Natural killer cell (primary cell): Measurements from ENCODE around the gene RFX8. TPM values are rescaled to one million over a fixed set of nuclear protein-coding genes. Genes with fewer than 3 reads are reported as not detected.
A peak's percentile ranks its signal among the peaks of the same experiment; 100 is the strongest.

ENCODE experiments used
- ATAC-seq, 3 donors: fragments of 150-1000 bp in 2 of 3; fragments of 200-7000 bp in 1 of 3; cut with Tn5 transposase; 1 replicate in 1 of 3; 2 replicates in 2 of 3; pipeline ENCODE4 v1.10.0; 2021; ENCODE audit warnings: mild to moderate bottlenecking in 2 of 3, moderate library complexity in 2 of 3
- DNase-seq, 2 donors: peaks; one replicate each; pipeline versions ENCODE4 v3.0.0 to v3.0.0-alpha.2; 2013 to 2021; ENCODE audit warnings: mixed read lengths in 1 of 2
- H3K27ac ChIP-seq: one replicate; pipeline ENCODE4 v1.5.1; 2013; ENCODE audit warnings: mild to moderate bottlenecking, low read length
- H3K27me3 ChIP-seq: one replicate; pipeline ENCODE4 v1.6.1; 2013; ENCODE audit warnings: low read length; ENCODE audit not compliant: control insufficient read depth, insufficient read depth
- H3K36me3 ChIP-seq: one replicate; pipeline ENCODE4 v1.6.1; 2013; ENCODE audit warnings: low read length; ENCODE audit not compliant: control insufficient read depth, insufficient read depth
- H3K4me1 ChIP-seq: one replicate; pipeline ENCODE4 v1.6.1; 2013; ENCODE audit warnings: low read length; ENCODE audit not compliant: control insufficient read depth, insufficient read depth
- H3K4me3 ChIP-seq: one replicate; pipeline ENCODE4 v1.5.1; 2013; ENCODE audit warnings: low read length
- H3K9me3 ChIP-seq: one replicate; pipeline ENCODE4 v1.6.1; 2013; ENCODE audit warnings: low read length; ENCODE audit not compliant: control insufficient read depth, insufficient read depth
- H3K27ac Mint-ChIP-seq, 2 donors: one replicate each; pipeline ENCODE4 v1.8.0; 2022; ENCODE audit warnings: mild to moderate bottlenecking in 2 of 2, mixed read lengths in 2 of 2, moderate library complexity in 1 of 2
- H3K27me3 Mint-ChIP-seq, 2 donors: one replicate each; pipeline ENCODE4 v1.8.0; 2022; ENCODE audit warnings: low read depth in 2 of 2, mixed read lengths in 2 of 2
- H3K36me3 Mint-ChIP-seq: one replicate; pipeline ENCODE4 v1.8.0; 2022; ENCODE audit warnings: mixed read lengths
- H3K4me1 Mint-ChIP-seq, 2 donors: one replicate each; pipeline ENCODE4 v1.8.0; 2022; ENCODE audit warnings: mixed read lengths in 2 of 2
- H3K4me3 Mint-ChIP-seq: one replicate; pipeline ENCODE4 v1.8.0; 2022; ENCODE audit warnings: mild to moderate bottlenecking, moderate library complexity, mixed read lengths
- H3K9me3 Mint-ChIP-seq, 2 donors: one replicate each; pipeline ENCODE4 v1.8.0; 2022; ENCODE audit warnings: mixed read lengths in 2 of 2
- CTCF ChIP-seq: fragments of 200-600 bp; IDR thresholded peaks from one replicate; pipeline ENCODE4 v1.8.0; 2022; ENCODE audit warnings: antibody characterized with exemption
- WGBS: methylation state at CpG from one replicate; pipeline ENCODE4 v1.1.7; 2013; ENCODE audit warnings: missing lambda C conversion rate; ENCODE audit not compliant: insufficient coverage; 5-methylcytosine and 5-hydroxymethylcytosine counted together
- intact Hi-C: fragments of 100-400 bp; cut with micrococcal nuclease; formaldehyde crosslinking; loops from one replicate; pipeline ENCODE4 v1.14.2; 2022
- total RNA-seq, 4 donors: library from RNA; stranded (reverse); fragments of 120-200 nt in 1 of 4; gene quantifications; one replicate each; pipeline versions ENCODE4 v1.2.3 to v1.2.4, GENCODE V29; 2013 to 2022

The RFX8 gene
- total RNA-seq, 3 donors from 2014 or later (not counting 1 experiment from before 2014, with no cell fraction given), result 0.68 TPM; not detected in 2

- TF ChIP-seq CTCF, result no peak
- Mint-ChIP-seq H3K9me3 (no peaks in the 10 kb centered on the region), H3K4me3 (no peak overlapping the region), H3K27me3 (peaks cover 0 to 4% of the 10 kb centered on the region in 2 donors), H3K27ac (no peak overlapping the region), H3K36me3 (no peaks in the 10 kb centered on the region), H3K4me1 (no peaks in the 10 kb centered on the region)
- Histone ChIP-seq H3K27me3 (no peaks in the 10 kb centered on the region), H3K4me3 (no peak overlapping the region), H3K9me3 (no peaks in the 10 kb centered on the region), H3K4me1 (no peaks in the 10 kb centered on the region), H3K27ac (no peak overlapping the region), H3K36me3 (no peaks in the 10 kb centered on the region)
- DNase-seq (no peak), ATAC-seq (no peak)
- WGBS, result 82% methylated on average over 7 of the region's 7 CpGs
- intact Hi-C loops, result no loop called here
Measured at GRCh38 chr2:101426822-101427221, 48.1 kb downstream of the RFX8 start.

GRCh38 chr2:101420623-101421022, 54.3 kb downstream of the RFX8 start:
- Histone ChIP-seq H3K27me3 (no peaks in the 10 kb centered on the region), H3K4me1 (no peaks in the 10 kb centered on the region), H3K27ac (no peak overlapping the region), H3K36me3 (no peaks in the 10 kb centered on the region), H3K4me3 (no peak overlapping the region), H3K9me3 (no peaks in the 10 kb centered on the region)
- ATAC-seq, result no peak
- intact Hi-C loops, result no loop called here
- WGBS, result 75% methylated on average over 4 of the region's 4 CpGs
- H3K4me3 Mint-ChIP-seq, result no peak overlapping the region
- no peaks in the 10 kb centered on the region for H3K36me3 Mint-ChIP-seq
- TF ChIP-seq CTCF, result no peak
- H3K27me3 Mint-ChIP-seq, result peaks cover 0 to 2% of the 10 kb centered on the region in 2 donors
- H3K4me1 Mint-ChIP-seq, result no peaks in the 10 kb centered on the region
- DNase-seq, result no peak
- no peak overlapping the region for H3K27ac Mint-ChIP-seq
- H3K9me3 Mint-ChIP-seq, result no peaks in the 10 kb centered on the region

- intact Hi-C loops, result loop anchor here (1.0 kb wide), 1 partner anchor 413 kb away; no protein-coding TSS in a partner anchor
- H3K4me1 ChIP-seq, result no peaks in the 10 kb centered on the region
- Mint-ChIP-seq H3K27ac (no peak overlapping the region), H3K27me3 (peaks cover 0 to 6% of the 10 kb centered on the region in 2 donors), H3K4me1 (no peaks in the 10 kb centered on the region), H3K4me3 (no peak overlapping the region), H3K36me3 (no peaks in the 10 kb centered on the region), H3K9me3 (no peaks in the 10 kb centered on the region)
- H3K27me3 ChIP-seq, result no peaks in the 10 kb centered on the region
- WGBS, result 93% methylated on average over 10 of the region's 10 CpGs
- peak; percentile 68 for TF ChIP-seq CTCF
- H3K4me3 ChIP-seq, result no peak overlapping the region
- H3K27ac ChIP-seq, result no peak overlapping the region
- no peaks in the 10 kb centered on the region for H3K36me3 ChIP-seq
- ATAC-seq, result peak; percentile 59 to 74 (median 69)
- DNase-seq, result peak in 1 of 2 donors; percentile 84
- peaks cover 4% of the 10 kb centered on the region for H3K9me3 ChIP-seq
Measured at GRCh38 chr2:101419096-101419663, 55.7 kb downstream of the RFX8 start.
